Stimulated activated CD8-positive, alpha-beta memory T cell treated with anti-CD3 and anti-CD28 coated beads, Interleukin-2, amount 100 ng/mL, for 1 hour (primary cell): ENCODE measurements around the gene CHTF18.

Source experiments
- DNase-seq, 2 donors: peaks; one replicate each; pipeline ENCODE4 v3.0.0-alpha.2; 2020; ENCODE audit warnings: low read depth in 2 of 2

Gene CHTF18

GRCh38 chr16:793414-793813, 5.0 kb downstream of the CHTF18 start:
- no peak for DNase-seq

DNA sequence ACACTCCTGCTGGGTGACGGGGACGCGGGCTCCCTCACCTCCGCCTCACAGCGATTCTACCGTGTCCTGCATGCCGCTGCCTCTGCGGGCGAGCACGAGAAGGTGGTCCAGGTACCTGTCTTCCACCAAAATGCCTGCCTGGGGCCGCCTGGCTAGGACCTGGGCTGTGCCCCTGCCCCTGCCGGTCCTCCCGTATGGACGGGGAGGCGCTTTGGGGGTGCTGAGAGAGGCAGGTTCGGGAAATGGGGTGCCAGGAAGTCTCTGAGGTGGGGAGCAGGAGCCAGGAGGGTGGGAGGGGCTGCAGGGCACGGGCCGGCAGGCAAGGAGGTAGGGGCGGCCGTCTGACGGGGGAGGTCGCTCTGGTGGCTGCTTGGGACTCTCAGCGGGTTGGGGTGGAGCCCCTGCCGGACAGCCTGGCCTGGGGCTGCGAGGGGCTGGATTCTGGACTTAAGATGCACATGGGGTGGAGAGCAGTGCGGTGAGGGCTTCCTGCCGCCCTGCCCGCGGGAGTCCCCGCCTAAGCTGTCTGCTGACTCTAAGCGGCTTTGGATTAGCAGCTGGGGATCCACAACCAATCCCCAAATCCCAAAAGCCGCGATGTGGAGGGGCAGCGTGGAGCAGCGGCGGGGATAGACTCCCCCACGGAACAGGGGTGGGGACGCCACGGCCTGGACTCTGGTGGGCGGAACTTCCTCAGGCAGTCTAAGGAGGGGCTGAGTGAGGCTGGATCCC, 5.8 kb downstream of the CHTF18 start:
- DNase-seq: no peak

DNA sequence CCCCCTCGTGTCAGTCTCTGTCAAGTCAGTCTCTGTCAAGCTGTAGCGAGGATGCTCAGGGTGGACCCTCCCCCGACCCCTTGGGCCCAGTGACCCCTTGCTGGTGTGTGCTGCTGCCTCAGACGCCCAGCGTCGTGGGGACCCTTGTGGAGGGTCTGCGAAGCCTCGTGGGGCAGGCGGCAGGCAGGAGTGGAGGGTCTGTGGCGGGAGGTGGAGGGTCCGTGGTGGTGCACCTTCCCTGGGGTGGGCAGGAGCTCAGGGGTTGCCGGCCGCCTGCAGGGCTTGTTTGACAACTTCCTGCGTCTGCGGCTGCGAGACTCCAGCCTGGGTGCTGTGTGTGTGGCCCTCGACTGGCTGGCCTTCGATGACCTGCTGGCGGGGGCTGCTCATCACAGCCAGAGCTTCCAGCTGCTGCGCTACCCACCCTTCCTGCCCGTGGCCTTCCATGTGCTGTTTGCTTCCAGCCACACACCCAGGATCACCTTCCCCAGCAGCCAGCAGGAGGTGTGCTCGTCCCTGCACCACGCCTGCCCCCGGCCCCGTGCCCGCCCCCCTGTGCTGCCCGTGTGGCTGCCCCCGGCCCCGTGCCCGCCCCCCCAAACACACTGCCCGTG, 6.5 kb downstream of the CHTF18 start:
- no peak for DNase-seq

DNA sequence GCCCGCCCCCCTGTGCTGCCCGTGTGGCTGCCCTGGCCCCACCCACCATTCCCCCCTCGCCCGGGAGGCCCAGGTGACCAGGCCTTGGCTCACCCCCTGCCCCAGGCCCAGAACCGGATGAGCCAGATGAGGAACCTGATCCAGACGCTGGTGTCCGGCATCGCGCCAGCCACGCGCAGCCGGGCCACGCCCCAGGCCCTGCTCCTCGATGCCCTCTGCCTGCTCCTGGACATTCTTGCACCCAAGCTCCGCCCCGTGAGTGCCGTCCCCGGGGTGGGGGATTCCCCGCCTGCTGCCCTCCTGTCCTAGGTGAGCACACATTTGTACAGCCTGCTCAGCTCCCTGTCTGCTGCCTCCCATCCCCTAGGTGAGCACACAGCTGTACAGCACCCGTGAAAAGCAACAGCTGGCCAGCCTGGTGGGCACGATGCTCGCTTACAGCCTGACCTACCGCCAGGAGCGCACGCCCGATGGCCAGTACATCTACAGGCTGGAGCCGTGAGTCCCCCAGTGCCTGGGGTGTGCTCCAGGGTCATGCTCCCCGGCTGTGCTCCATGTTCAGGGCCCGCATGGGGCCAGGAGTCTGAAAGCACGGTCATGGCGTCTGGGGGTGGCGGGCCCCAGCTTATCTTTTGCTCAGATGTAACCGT, 7.3 kb downstream of the CHTF18 start:
- no peak for DNase-seq

DNA sequence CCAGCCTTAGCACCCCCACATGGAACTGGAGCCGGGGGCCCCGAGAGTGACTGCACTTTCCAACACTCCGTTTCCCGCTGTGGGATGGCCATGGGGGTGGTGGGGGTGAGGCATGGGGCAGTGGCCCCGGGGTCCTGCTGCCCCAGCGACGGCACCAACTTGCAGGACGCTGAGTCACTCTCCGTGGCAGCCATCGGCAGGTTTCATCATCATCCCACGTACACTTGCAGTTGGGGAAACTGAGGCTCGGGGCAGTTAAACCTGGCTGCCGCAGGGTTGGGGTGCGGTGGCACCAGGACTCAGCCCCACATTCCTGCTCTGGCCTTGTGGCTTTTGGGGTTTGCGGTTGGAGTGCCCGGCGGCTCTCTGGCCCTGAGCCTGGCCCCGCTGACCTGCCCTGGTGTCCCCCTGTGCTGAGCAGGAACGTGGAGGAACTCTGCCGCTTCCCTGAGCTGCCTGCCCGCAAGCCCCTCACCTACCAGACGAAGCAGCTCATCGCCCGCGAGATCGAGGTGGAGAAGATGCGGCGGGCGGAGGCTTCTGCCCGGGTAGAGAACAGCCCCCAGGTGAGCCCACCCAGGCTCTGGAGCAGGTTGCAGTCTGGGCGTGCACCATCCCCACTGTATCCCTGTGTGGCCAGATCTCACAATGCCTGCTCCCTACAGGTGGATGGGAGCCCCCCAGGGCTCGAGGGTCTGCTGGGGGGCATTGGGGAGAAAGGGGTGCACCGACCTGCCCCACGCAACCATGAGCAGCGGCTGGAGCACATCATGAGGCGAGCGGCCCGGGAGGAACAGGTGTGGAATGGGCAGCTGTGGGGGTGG, 8.1 kb downstream of the CHTF18 start:
- no peak for DNase-seq

DNA sequence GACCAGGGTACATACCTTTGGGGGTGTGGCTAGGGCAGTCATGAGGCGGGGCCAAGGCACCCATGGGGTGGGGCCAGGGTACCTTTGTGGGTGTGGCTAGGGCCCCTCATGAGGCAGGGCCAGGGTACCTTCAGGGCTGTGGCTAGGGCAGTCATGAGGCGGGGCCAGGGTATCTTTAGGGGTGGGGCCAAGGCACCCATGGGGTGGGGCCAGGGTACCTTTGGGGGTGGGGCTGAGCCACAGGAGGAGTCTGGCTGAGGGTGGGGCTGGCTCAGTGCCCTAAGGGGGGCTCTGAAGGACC, 8.7 kb downstream of the CHTF18 start:
- no peak for DNase-seq

DNA sequence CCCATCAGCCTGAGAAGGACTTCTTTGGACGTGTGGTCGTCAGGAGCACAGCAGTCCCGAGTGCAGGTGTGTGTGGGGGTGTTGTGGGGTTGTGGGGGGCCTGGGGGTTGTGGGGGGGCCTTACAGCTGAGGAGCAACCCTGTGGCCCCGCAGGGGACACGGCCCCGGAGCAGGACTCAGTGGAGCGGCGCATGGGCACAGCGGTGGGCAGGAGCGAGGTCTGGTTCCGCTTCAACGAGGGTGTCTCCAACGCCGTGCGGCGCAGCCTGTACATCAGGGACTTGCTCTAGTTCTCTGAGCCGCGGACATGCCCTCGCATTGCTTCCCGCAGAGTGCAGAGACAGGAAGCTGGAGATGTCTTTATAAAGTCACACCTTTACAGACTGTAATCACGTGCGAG, 9.3 kb downstream of the CHTF18 start:
- no peak for DNase-seq

GRCh38 chr16:798666-799065, 10.2 kb downstream of the CHTF18 start:
- no peak for DNase-seq

DNA sequence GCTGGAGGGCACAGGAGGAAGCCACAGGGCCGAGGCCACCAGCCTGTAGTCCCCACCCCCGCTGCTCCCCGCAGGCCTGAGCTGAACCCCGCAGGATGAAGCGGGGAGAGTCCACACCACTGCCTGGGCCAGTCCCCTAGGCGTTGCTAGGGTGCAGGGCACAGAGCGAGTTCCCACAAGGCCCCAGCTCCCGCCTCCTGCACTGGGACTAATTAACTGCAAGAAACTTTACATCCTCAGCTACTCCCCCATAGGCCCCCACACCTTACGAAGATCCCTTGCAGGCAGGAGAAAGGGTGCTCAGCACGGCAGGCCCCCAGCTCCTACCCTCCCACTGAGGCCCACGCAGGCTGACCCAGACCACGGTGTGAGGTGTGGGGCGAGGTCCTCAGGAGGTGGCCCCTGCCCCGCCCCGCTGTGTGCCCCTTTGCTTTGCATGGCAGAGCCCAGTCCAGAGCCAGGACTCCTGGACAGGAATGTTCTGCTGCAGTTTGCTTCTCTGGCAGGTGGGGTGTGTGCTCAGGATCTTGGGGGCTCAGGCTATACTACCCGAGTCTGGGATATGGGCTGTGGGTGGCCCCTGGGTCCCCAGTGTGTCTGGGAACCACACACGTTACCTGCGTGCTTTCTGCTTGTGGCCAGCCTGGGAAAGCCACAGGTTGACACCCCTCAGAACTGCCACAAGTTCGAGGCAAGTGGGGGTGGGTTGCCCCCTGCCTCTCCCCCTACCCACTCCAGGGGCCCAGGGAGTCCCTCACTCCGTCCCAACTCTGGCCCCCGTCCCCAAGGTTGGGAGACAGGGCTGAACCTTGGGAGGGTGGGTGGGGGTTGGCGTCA, 10.9 kb downstream of the CHTF18 start:
- DNase-seq: no peak

DNA sequence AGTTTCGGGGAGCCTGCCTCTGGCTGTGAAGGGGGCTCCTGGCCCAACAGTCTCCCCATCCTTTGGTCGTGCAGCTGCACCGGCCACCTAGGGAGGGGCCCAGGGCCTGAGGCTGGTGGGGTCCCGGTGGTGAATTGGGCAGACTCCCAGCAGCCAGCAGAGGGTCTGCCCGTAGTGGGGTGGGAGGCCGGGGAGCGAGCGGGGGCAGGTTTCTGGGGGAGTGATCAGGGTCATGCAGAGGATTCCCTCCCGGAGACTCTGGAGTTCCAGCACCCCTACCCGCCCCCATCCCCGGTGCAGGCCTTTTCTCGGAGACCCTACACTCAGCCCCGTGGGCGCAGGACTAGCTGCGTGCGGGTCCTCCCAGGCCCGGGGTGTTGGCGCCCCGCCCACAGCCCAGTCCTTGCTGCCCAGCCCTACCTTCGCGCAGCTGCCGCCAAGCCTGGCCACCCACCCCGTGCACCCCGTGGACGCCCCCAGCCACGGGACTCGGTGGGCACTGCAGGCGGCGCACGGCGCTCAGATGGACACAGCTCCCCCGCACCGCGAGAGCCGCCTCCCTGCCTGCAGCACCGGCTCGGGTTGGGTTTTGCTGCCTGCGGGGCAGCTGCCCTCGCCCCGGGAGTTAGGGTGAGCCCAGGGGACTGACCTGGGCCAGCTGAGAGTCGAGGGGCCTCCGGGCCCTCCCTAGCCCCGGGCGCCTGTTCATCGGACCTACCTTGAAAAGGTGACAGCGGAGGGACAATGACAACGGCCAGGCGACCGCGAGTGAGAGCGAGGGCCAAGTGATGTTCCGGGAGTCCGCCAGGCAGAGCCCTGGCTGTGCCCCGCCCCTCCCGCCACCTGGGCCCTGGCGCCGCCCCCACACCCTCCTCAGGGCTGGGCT, 11.8 kb downstream of the CHTF18 start, which contains the start of gene GNG13:
TSS of gene GNG13 (minus strand) at position 787 of the 886 bp plus-strand sequence. CDS start 1,657 bp downstream, outside the sequence.
- DNase-seq: no peak

DNA sequence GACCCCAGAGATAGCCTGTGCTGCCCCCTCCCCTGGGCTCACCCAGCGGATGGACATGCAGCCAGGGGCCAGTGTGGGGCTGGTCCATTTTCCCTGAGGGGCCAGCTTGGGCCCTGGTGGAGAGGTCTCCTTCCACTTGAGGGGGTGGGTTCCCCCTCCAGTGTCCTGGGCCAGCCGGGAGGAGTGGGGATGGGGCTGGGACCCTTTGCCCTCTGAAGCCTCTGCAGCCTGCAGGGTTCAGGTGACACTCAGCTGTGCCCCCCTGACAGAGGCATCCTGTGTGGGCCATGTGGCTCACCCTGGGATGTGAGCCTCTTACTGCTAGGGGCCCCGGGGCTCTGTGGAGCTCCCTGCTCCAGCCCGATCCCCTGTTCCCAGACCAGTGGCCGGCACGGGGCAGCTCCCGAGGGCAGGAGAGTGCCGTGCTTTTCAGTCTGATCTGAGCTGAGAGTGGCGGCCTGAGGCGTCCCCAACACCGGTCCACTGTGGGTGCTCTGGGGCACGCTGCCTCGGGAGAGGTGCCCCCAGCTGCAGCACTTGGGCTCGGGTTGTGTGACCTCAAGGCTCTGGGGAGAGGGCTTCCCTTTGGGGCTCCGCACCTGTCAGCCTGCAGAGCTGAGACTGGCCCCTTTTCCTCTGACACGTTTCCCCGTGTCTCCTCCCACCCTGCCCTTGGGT, 12.6 kb downstream of the CHTF18 start:
- DNase-seq: no peak

GRCh38 chr16:801584-802363, 13.4 kb downstream of the CHTF18 start:
- DNase-seq: no peak

- DNase-seq: no peak
Observed at GRCh38 chr16:802461-802860, 14.0 kb downstream of the CHTF18 start.

- DNase-seq: no peak
Observed at GRCh38 chr16:802914-803753, 14.7 kb downstream of the CHTF18 start.

DNA sequence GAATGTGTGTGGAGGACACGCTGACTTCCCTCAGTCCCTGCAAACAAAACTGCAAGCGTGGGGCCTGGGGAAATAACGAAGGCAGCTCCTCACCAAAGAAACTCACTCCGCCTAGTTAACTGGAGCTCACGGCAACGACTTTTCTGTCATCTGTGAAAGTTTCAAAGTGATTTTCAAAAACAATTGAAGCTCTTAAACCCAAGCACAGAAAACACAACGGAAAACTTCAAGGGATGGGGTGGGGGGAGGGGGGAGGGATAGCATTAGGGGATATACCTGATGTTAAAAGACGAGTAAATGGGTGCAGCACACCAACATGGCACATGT, 15.3 kb downstream of the CHTF18 start:
- DNase-seq: no peak

- no peak for DNase-seq
Observed at GRCh38 chr16:804193-805048, 16.0 kb downstream of the CHTF18 start.

DNA sequence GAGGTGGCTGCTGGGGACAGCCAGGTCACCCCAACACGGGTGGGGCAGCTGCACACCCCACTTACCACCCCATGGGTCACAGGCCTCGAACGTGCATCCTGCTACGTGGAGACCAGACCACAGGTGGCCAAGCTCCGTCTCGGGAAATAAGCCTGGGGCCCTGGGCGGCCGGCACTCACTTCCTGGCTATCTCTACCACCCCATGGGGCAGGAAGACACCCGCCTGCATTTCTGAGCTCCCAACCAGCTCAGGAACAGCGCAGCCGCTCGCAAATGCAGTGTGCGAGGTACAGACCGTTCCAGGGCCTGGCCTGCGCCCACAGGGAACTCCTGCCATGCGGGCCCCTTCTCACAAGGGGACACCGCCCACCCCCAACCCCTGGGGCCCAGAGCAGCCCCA, 17.1 kb downstream of the CHTF18 start:
- DNase-seq: no peak
